ENCODE measurements around the gene PUDP. TPM values are rescaled to one million over a fixed set of nuclear protein-coding genes. Genes with fewer than 3 reads are reported as not detected.

PUDP gene
- total RNA-seq, 1 donor from 2014 or later = 18.4 TPM

DNA sequence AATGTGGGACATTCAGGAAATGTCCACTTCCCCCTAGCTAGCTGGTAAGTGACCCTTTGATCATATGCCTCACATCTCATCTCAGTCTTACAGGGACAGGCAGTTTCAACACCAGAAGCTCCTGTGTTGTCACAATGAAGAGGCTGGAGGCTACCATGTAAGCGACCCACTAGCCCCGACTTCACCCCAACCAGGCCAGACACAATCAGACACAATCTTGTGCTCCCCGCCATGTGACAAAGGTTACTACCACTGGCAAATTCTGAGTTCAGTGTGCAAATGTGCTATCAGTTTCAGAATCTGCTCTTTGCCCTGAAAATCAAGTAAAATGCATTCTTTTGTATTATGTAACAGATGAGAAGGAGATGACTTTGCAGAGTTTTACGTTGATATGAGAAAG, 57.3 kb downstream of the PUDP start:
- TF ChIP-seq, protein P1, sequence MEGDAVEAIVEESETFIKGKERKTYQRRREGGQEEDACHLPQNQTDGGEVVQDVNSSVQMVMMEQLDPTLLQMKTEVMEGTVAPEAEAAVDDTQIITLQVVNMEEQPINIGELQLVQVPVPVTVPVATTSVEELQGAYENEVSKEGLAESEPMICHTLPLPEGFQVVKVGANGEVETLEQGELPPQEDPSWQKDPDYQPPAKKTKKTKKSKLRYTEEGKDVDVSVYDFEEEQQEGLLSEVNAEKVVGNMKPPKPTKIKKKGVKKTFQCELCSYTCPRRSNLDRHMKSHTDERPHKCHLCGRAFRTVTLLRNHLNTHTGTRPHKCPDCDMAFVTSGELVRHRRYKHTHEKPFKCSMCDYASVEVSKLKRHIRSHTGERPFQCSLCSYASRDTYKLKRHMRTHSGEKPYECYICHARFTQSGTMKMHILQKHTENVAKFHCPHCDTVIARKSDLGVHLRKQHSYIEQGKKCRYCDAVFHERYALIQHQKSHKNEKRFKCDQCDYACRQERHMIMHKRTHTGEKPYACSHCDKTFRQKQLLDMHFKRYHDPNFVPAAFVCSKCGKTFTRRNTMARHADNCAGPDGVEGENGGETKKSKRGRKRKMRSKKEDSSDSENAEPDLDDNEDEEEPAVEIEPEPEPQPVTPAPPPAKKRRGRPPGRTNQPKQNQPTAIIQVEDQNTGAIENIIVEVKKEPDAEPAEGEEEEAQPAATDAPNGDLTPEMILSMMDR (IDR thresholded peaks at IDR 0.05) = no peak
- no peak overlapping the region for H3K4me3 Mint-ChIP-seq (ENCODE audit: unreplicated experiment)
- no peak overlapping the region for H3K27ac Mint-ChIP-seq (ENCODE audit: unreplicated experiment)
- no peaks in the 10 kb centered on the region for H3K27me3 Mint-ChIP-seq (ENCODE audit: unreplicated experiment)
- no peaks in the 10 kb centered on the region for H3K9me3 Mint-ChIP-seq (ENCODE audit: unreplicated experiment)
- peaks cover 13% of the 10 kb centered on the region for H3K4me1 Mint-ChIP-seq (ENCODE audit: unreplicated experiment)
- peaks cover 8% of the 10 kb centered on the region for H3K36me3 Mint-ChIP-seq (ENCODE audit: unreplicated experiment)
- peak; percentile 23 for DNase-seq (ENCODE audit: extremely low spot score, unreplicated experiment)

DNA sequence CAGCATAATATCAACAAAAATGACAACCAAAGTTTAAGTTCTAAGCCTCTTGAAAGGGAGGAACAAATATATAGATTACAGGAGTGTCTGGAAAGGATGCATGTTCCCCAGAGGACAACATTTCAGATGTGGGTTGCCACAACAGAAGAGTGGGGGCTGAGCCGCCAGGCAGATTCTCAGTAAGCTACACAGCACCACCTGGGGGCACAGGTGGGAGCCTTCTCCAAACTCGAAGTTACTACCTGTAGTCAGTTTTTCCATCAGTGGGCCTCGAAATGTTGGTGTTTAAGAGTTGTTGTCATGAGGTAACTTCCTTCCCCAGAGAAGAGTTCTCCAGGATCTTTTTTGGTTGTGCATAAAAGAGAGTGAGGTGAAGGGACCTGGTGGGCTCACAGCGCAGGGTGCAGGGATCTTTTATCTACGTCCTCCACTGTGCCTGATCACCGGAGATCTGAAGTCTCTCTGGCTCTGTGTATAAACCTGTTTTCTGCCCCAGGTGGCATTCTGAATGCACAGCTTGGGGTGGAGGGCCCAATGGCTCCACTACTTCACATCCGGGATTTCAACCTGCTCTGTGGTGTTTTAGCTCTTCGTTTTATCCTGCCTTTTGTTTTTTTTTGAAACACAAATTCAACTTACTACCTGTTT, 58.9 kb downstream of the PUDP start:
- Mint-ChIP-seq H3K36me3 (ENCODE audit: unreplicated experiment) (peaks cover 7% of the 10 kb centered on the region), H3K27ac (ENCODE audit: unreplicated experiment) (no peak overlapping the region), H3K9me3 (ENCODE audit: unreplicated experiment) (no peaks in the 10 kb centered on the region), H3K4me3 (ENCODE audit: unreplicated experiment) (no peak overlapping the region), H3K4me1 (ENCODE audit: unreplicated experiment) (peaks cover 25% of the 10 kb centered on the region), H3K27me3 (ENCODE audit: unreplicated experiment) (no peaks in the 10 kb centered on the region)
- TF ChIP-seq, protein P1 (IDR thresholded peaks at IDR 0.05) = peak; percentile 14
- DNase-seq (ENCODE audit: extremely low spot score, unreplicated experiment) = peak; percentile 42

DNA sequence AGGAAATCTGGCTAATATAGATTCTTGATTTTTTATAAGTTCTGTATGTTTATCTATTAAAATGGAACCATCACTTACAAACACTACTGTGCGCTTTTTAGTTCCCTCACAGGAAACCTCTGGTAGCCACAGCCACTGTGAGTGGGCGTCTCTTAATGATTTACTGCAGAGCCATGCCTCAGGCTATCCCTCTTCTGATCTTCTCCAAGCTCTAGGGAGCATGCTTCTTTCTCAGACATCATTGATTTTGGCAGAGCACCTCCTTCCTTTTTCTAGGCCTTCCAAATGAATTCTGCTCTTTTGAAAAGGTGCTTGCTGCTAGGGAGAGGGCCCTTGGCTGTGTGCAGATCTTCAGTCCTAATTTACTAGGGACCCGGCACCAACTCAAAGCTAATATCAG, 61.6 kb downstream of the PUDP start:
- H3K4me3 Mint-ChIP-seq (ENCODE audit: unreplicated experiment) = no peak overlapping the region
- peaks cover 9% of the 10 kb centered on the region for H3K36me3 Mint-ChIP-seq (ENCODE audit: unreplicated experiment)
- H3K9me3 Mint-ChIP-seq (ENCODE audit: unreplicated experiment) = no peaks in the 10 kb centered on the region
- peaks cover 37% of the 10 kb centered on the region for H3K4me1 Mint-ChIP-seq (ENCODE audit: unreplicated experiment)
- no peaks in the 10 kb centered on the region for H3K27me3 Mint-ChIP-seq (ENCODE audit: unreplicated experiment)
- H3K27ac Mint-ChIP-seq (ENCODE audit: unreplicated experiment) = no peak overlapping the region
- TF ChIP-seq, protein P1 (IDR thresholded peaks at IDR 0.05) = no peak
- DNase-seq (ENCODE audit: extremely low spot score, unreplicated experiment) = peak; percentile 60

DNA sequence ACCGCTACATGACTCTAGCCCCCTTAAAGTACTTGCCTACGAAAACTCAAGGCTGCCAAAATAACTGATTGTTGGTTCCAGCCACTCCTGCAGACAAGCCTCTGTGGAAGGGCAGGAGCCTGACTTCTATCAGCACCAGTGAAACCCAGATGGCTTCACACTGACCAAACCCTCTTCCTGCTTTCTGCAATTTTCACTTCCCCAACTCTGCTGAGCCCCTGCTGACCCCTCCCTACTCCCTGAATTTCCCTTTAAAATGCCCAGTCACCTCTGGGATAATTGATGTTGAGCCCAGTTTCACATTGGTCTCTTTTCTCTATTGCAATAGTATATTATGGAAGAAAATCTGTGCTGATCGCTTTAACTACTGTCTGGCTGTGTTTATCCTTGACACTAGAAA, 62.1 kb downstream of the PUDP start:
- Mint-ChIP-seq H3K4me3 (ENCODE audit: unreplicated experiment) (no peak overlapping the region), H3K9me3 (ENCODE audit: unreplicated experiment) (no peaks in the 10 kb centered on the region), H3K4me1 (ENCODE audit: unreplicated experiment) (peaks cover 37% of the 10 kb centered on the region), H3K36me3 (ENCODE audit: unreplicated experiment) (peaks cover 9% of the 10 kb centered on the region), H3K27me3 (ENCODE audit: unreplicated experiment) (no peaks in the 10 kb centered on the region), H3K27ac (ENCODE audit: unreplicated experiment) (no peak overlapping the region)
- TF ChIP-seq, protein P1 (IDR thresholded peaks at IDR 0.05) = no peak
- no peak for DNase-seq (ENCODE audit: extremely low spot score, unreplicated experiment)

DNA sequence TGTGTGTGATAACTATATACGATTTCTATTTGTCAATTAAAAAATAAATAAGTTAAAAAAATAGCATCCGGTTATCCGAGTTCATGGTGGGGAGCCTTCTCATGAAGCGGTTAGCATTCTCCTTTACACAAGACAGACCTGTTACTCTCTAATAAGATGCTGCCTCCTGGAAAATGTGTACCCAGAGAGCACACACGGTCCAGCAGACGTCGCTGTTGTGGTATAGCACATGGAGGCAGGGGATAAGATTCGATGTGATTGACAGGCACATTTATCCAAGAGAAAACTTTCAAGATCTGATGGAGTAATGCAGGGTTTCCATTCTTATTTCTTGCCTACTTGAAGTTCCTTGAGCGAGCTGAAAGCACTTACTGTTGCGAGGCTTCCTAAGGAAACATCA, 63.1 kb downstream of the PUDP start:
- TF ChIP-seq, protein P1 (IDR thresholded peaks at IDR 0.05) = no peak

More for the DNA sequence above, 63.1 kb downstream of the PUDP start:
- Mint-ChIP-seq H3K27ac (ENCODE audit: unreplicated experiment) (no peak overlapping the region), H3K27me3 (ENCODE audit: unreplicated experiment) (no peaks in the 10 kb centered on the region), H3K4me1 (ENCODE audit: unreplicated experiment) (peaks cover 37% of the 10 kb centered on the region), H3K36me3 (ENCODE audit: unreplicated experiment) (peaks cover 11% of the 10 kb centered on the region), H3K9me3 (ENCODE audit: unreplicated experiment) (no peaks in the 10 kb centered on the region), H3K4me3 (ENCODE audit: unreplicated experiment) (no peak overlapping the region)
- no peak for DNase-seq (ENCODE audit: extremely low spot score, unreplicated experiment)
